ENCODE results near the gene ATG9A. TPM values are rescaled to one million over a fixed set of nuclear protein-coding genes. Genes with fewer than 3 reads are reported as not detected.

The ATG9A gene
- total and polyA plus RNA-seq, 2 donors (not counting 1 experiment from before 2014, with no cell fraction given) = 41.8 to 65.5 TPM

DNA sequence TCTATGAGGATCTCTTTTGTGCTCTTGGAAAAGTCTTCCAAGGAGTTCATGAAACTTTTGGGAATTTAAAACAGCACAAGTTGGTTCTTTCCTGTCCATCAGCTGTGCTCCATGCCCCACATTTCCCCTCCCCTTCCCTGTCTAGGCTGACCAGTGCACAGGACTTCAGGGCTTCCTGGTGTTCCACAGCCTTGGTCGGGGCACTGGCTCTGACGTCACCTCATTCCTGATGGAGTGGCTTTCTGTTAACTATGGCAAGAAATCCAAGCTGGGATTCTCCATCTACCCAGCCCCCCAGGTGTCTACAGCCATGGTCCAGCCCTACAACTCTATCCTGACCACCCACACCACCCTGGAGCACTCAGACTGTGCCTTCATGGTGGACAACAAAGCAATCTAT lies 41.6 kb upstream of the ATG9A start:
- CTCF ChIA-PET = interaction anchor here (0.6 kb wide), 1 partner anchor 16 kb away, joined by 3 read pairs; no protein-coding TSS in a partner anchor
- no peak overlapping the region for H3K4me3 Mint-ChIP-seq
- no peaks in the 10 kb centered on the region for H4K20me1 ChIP-seq (ENCODE audit: control insufficient read depth, insufficient read depth, low read length, poor library complexity, severe bottlenecking)
- peaks cover 10% of the 10 kb centered on the region for H3K4me1 Mint-ChIP-seq
- DNase-seq (no peak), ATAC-seq (ENCODE audit: low read depth) (no peak)
- WGBS (ENCODE audit: insufficient coverage) = 94% methylated on average over 2 of the region's 2 CpGs
- TF ChIP-seq EZH2 (IDR thresholded peaks at IDR 0.05; ENCODE audit: borderline replicate concordance, insufficient read depth, low read depth, low read length, poor library complexity, severe bottlenecking) = no peak
- TF ChIP-seq, protein P1, sequence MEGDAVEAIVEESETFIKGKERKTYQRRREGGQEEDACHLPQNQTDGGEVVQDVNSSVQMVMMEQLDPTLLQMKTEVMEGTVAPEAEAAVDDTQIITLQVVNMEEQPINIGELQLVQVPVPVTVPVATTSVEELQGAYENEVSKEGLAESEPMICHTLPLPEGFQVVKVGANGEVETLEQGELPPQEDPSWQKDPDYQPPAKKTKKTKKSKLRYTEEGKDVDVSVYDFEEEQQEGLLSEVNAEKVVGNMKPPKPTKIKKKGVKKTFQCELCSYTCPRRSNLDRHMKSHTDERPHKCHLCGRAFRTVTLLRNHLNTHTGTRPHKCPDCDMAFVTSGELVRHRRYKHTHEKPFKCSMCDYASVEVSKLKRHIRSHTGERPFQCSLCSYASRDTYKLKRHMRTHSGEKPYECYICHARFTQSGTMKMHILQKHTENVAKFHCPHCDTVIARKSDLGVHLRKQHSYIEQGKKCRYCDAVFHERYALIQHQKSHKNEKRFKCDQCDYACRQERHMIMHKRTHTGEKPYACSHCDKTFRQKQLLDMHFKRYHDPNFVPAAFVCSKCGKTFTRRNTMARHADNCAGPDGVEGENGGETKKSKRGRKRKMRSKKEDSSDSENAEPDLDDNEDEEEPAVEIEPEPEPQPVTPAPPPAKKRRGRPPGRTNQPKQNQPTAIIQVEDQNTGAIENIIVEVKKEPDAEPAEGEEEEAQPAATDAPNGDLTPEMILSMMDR (IDR thresholded peaks at IDR 0.05) = no peak
- no peak overlapping the region for H3K4me3 ChIP-seq (ENCODE audit: control extremely low read depth in 1 of 5, extremely low read depth in 1 of 5, insufficient read depth in 1 of 5, low read depth in 2 of 5, low read length in 4 of 5)
- H3K27me3 ChIP-seq (replicated peaks in 1 of 4; ENCODE audit: control extremely low read depth in 1 of 4, control insufficient read depth in 3 of 4, insufficient read depth in 4 of 4, low read length in 3 of 4) = no peaks in the 10 kb centered on the region
- H3K9ac ChIP-seq (ENCODE audit: low read length) = no peak overlapping the region
- H3K27ac ChIP-seq (ENCODE audit: low read length in 2 of 2) = no peak overlapping the region
- H3K4me1 ChIP-seq (ENCODE audit: control insufficient read depth in 2 of 2, insufficient read depth in 2 of 2, low read length in 2 of 2) = no peaks in the 10 kb centered on the region
- H3K9me3 Mint-ChIP-seq (ENCODE audit: insufficient read depth) = no peaks in the 10 kb centered on the region
- H2AFZ ChIP-seq (ENCODE audit: insufficient read depth, low read depth, low read length, poor library complexity, severe bottlenecking) = no peak overlapping the region
- H3K9me3 ChIP-seq (ENCODE audit: control extremely low read depth in 1 of 3, control insufficient read depth in 2 of 3, insufficient read depth in 1 of 3, low read length in 2 of 3) = no peaks in the 10 kb centered on the region
- H3K36me3 ChIP-seq (replicated peaks in 1 of 2; ENCODE audit: control extremely low read depth in 1 of 2, control insufficient read depth in 1 of 2, extremely low read depth in 1 of 2, insufficient read depth in 2 of 2, low read length in 1 of 2) = no peaks in the 10 kb centered on the region
- H3K4me2 ChIP-seq (replicated peaks; ENCODE audit: low read depth, low read length, poor library complexity, severe bottlenecking) = no peak overlapping the region
- no peaks in the 10 kb centered on the region for H3K27me3 Mint-ChIP-seq
- H3K27ac Mint-ChIP-seq = no peak overlapping the region
- intact Hi-C loops (cut with micrococcal nuclease) = loop anchor here (10.0 kb wide), 1 partner anchor 324 kb away; the partner anchor contains the start of gene STK11IP
- POLR2A ChIA-PET = no interaction called here
- H3K79me2 ChIP-seq (ENCODE audit: control insufficient read depth, insufficient read depth, low read length) = peaks cover 31% of the 10 kb centered on the region

DNA sequence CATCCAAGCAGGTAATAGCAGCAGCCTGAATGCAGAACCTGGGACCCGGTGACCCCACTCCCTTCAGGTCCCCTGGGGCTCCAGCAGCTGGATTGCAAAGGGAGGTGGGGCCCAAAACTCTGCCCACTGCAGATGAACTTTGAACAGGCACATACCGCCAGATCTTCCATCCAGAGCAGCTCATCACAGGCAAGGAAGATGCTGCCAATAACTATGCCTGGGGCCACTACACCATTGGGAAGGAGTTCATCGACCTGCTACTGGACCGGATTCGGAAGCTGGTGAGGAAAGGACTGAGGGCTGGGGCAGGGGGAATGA lies 40.6 kb upstream of the ATG9A start:
- CTCF ChIA-PET = interaction anchor here (0.9 to 1.5 kb wide), 3 partner anchors 14 to 111 kb away, joined by 3 to 5 read pairs (median 3); no protein-coding TSS in a partner anchor
- WGBS (ENCODE audit: insufficient coverage) = 91% methylated on average over 5 of the region's 5 CpGs
- Histone ChIP-seq H3K36me3 (replicated peaks in 1 of 2; ENCODE audit: control extremely low read depth in 1 of 2, control insufficient read depth in 1 of 2, extremely low read depth in 1 of 2, insufficient read depth in 2 of 2, low read length in 1 of 2) (no peaks in the 10 kb centered on the region), H3K27ac (ENCODE audit: low read length in 2 of 2) (no peak overlapping the region), H3K79me2 (ENCODE audit: control insufficient read depth, insufficient read depth, low read length) (peaks cover 21% of the 10 kb centered on the region), H3K4me2 (replicated peaks; ENCODE audit: low read depth, low read length, poor library complexity, severe bottlenecking) (no peak overlapping the region), H3K9ac (ENCODE audit: low read length) (no peak overlapping the region), H4K20me1 (ENCODE audit: control insufficient read depth, insufficient read depth, low read length, poor library complexity, severe bottlenecking) (no peaks in the 10 kb centered on the region), H3K27me3 (replicated peaks in 1 of 4; ENCODE audit: control extremely low read depth in 1 of 4, control insufficient read depth in 3 of 4, insufficient read depth in 4 of 4, low read length in 3 of 4) (no peaks in the 10 kb centered on the region), H3K4me3 (ENCODE audit: control extremely low read depth in 1 of 5, extremely low read depth in 1 of 5, insufficient read depth in 1 of 5, low read depth in 2 of 5, low read length in 4 of 5) (no peak overlapping the region), H3K9me3 (ENCODE audit: control extremely low read depth in 1 of 3, control insufficient read depth in 2 of 3, insufficient read depth in 1 of 3, low read length in 2 of 3) (no peaks in the 10 kb centered on the region), H3K4me1 (ENCODE audit: control insufficient read depth in 2 of 2, insufficient read depth in 2 of 2, low read length in 2 of 2) (no peaks in the 10 kb centered on the region), H2AFZ (ENCODE audit: insufficient read depth, low read depth, low read length, poor library complexity, severe bottlenecking) (no peak overlapping the region)
- Mint-ChIP-seq H3K4me3 (no peak overlapping the region), H3K4me1 (peaks cover 8% of the 10 kb centered on the region), H3K9me3 (ENCODE audit: insufficient read depth) (no peaks in the 10 kb centered on the region), H3K27ac (no peak overlapping the region), H3K27me3 (no peaks in the 10 kb centered on the region)
- POLR2A ChIA-PET = no interaction called here
- no peak for DNase-seq
- ATAC-seq (ENCODE audit: low read depth) = no peak
- TF ChIP-seq EZH2 (IDR thresholded peaks at IDR 0.05; ENCODE audit: borderline replicate concordance, insufficient read depth, low read depth, low read length, poor library complexity, severe bottlenecking) = no peak
- TF ChIP-seq, protein P1 (IDR thresholded peaks at IDR 0.05) = no peak
- intact Hi-C loops (cut with micrococcal nuclease) = loop anchor here (10.0 kb wide), 1 partner anchor 325 kb away; the partner anchor contains the start of gene STK11IP
